H1 (cell line): Measurements from ENCODE around the gene ADCY3.

ENCODE experiments used
- JUND ChIP-seq: IDR thresholded peaks from 2 replicates; pipeline ENCODE4 v1.6.1; 2011; ENCODE audit warnings: mild to moderate bottlenecking, improper control_type of control experiment, low read length
- POLR2A ChIP-seq, 2 experiments: IDR thresholded peaks; 1 replicate in 1 of 2; 2 replicates in 1 of 2; pipeline ENCODE4 v1.6.1; 2011; ENCODE audit warnings: low read depth in 2 of 2, low read length in 2 of 2, mild to moderate bottlenecking in 2 of 2; ENCODE audit errors: control extremely low read depth in 1 of 2
- POLR2AphosphoS5 ChIP-seq: IDR thresholded peaks from 2 replicates; pipeline ENCODE4 v1.6.1; 2011; ENCODE audit warnings: low read depth, low read length
- TAF1 ChIP-seq: IDR thresholded peaks from 2 replicates; pipeline ENCODE4 v1.6.1; 2011; ENCODE audit warnings: mild to moderate bottlenecking, low read depth, low read length
- TF ChIP-seq, protein P1 (sequence below), 3 experiments: IDR thresholded peaks; 1 replicate in 2 of 3; 2 replicates in 1 of 3; pipeline versions ENCODE4 v1.5.1 to v1.6.1; 2011; ENCODE audit warnings: low read length in 3 of 3, mild to moderate bottlenecking in 3 of 3, inconsistent platforms in 2 of 3, low read depth in 1 of 3, moderate library complexity in 1 of 3; ENCODE audit not compliant: insufficient read depth in 1 of 3; ENCODE audit errors: control extremely low read depth in 1 of 3
- TF ChIP-seq, protein P2 (sequence below): IDR thresholded peaks from 2 replicates; pipeline ENCODE4 v1.6.1; 2012; ENCODE audit warnings: inconsistent platforms
- TF ChIP-seq, protein P3 (sequence below): IDR thresholded peaks from 2 replicates; pipeline ENCODE4 v1.6.1; 2012; ENCODE audit warnings: low read length, inconsistent platforms

DNA sequence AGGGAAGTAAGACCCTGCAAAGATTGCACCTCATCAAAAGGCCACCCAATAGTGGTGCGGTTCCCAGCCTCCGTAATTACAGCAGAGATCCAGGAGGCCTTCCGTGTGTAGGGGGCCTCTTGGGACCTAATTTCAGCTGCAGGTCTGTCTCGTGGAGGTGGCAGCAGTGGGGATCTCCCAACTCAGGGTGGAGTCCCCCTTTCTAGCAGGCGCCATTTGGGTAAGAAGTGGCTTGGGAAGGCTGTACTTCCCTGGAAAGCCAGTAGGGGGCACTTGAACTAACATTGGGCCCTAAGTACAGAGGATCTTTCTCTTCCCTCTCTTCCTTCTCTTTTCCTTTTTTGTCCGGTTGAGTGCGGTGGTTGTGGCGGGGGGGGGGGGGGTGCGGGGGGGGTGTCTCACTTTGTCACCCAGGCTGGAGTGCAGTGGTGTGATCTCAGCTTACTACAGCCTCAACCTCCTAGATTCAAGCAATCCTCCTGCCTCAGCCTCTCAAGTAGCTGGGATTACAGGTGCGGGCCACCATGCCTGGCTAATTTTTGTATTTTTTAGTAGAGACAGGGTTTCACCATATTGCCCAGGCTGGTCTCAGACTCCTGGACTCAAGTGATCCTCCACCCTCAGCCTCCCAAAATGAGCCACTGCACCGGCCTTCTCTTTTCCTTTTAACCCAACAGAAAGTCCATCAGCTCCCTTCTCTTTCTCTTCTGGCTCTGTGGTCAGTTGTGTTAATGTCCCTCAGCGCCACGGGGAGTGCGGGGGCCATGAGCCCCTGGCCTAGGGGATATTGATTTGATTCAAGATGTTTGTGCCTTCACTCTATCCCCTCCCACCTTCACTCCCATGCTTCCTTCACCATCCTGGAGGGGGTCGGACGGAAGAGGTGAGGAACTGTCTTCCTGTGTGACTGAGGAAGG is 94.8 kb downstream of the ADCY3 start:
- TF ChIP-seq, protein P1, sequence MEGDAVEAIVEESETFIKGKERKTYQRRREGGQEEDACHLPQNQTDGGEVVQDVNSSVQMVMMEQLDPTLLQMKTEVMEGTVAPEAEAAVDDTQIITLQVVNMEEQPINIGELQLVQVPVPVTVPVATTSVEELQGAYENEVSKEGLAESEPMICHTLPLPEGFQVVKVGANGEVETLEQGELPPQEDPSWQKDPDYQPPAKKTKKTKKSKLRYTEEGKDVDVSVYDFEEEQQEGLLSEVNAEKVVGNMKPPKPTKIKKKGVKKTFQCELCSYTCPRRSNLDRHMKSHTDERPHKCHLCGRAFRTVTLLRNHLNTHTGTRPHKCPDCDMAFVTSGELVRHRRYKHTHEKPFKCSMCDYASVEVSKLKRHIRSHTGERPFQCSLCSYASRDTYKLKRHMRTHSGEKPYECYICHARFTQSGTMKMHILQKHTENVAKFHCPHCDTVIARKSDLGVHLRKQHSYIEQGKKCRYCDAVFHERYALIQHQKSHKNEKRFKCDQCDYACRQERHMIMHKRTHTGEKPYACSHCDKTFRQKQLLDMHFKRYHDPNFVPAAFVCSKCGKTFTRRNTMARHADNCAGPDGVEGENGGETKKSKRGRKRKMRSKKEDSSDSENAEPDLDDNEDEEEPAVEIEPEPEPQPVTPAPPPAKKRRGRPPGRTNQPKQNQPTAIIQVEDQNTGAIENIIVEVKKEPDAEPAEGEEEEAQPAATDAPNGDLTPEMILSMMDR (IDR thresholded peaks at IDR 0.05; ENCODE audit: control extremely low read depth in 1 of 3, insufficient read depth in 1 of 3, low read depth in 1 of 3, low read length in 3 of 3) = peak; percentile 20 to 66 (median 28); a peak in 3 of 4 replicates
- TF ChIP-seq, protein P2, sequence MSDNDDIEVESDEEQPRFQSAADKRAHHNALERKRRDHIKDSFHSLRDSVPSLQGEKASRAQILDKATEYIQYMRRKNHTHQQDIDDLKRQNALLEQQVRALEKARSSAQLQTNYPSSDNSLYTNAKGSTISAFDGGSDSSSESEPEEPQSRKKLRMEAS = no peak
- TF ChIP-seq POLR2AphosphoS5 = no peak
- no peak for TF ChIP-seq TAF1
- TF ChIP-seq POLR2A (IDR thresholded peaks at IDR 0.05; ENCODE audit: control extremely low read depth in 1 of 2, low read depth in 2 of 2, low read length in 2 of 2) = no peak
- TF ChIP-seq, protein P3, sequence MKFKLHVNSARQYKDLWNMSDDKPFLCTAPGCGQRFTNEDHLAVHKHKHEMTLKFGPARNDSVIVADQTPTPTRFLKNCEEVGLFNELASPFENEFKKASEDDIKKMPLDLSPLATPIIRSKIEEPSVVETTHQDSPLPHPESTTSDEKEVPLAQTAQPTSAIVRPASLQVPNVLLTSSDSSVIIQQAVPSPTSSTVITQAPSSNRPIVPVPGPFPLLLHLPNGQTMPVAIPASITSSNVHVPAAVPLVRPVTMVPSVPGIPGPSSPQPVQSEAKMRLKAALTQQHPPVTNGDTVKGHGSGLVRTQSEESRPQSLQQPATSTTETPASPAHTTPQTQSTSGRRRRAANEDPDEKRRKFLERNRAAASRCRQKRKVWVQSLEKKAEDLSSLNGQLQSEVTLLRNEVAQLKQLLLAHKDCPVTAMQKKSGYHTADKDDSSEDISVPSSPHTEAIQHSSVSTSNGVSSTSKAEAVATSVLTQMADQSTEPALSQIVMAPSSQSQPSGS = no peak
- TF ChIP-seq JUND = no peak
